NCI-H2029 treated with DMSO at 0.1 percent for 48 hours (cell line): Measurements from ENCODE around the gene SFRP5.

Experiments
- DNase-seq: peaks from one replicate; lab custom pipeline; 2025; lab: John Stamatoyannopoulos, UW

Gene SFRP5

GRCh38 chr10:97736902-97737769, 34.7 kb downstream of the SFRP5 start, which contains the start of gene ZFYVE27:
Gene ZFYVE27, plus strand, starts transcription at chr10:97737128. Its CDS starts 1,350 bp downstream, at chr10:97738478.
- peak; percentile 15 for DNase-seq

GRCh38 chr10:97736403-97736901, 35.3 kb downstream of the SFRP5 start:
- no peak for DNase-seq

- no peak for DNase-seq
Measured at GRCh38 chr10:97734021-97734420, 37.8 kb downstream of the SFRP5 start.

GRCh38 chr10:97733256-97733655, 38.5 kb downstream of the SFRP5 start:
- DNase-seq, result no peak

GRCh38 chr10:97732052-97732359, 39.8 kb downstream of the SFRP5 start:
- no peak for DNase-seq

- peak; percentile 17 for DNase-seq
Measured at GRCh38 chr10:97731346-97732051, 40.3 kb downstream of the SFRP5 start.

GRCh38 chr10:97729014-97729413, 42.8 kb downstream of the SFRP5 start:
- DNase-seq, result no peak

GRCh38 chr10:97726636-97727178, 45.1 kb downstream of the SFRP5 start:
- no peak for DNase-seq

- no peak for DNase-seq
Measured at GRCh38 chr10:97724341-97724941, 47.4 kb downstream of the SFRP5 start.

- no peak for DNase-seq
Measured at GRCh38 chr10:97723001-97723400, 48.8 kb downstream of the SFRP5 start.

GRCh38 chr10:97721871-97722780, 49.7 kb downstream of the SFRP5 start:
- no peak for DNase-seq

- DNase-seq, result no peak
Measured at GRCh38 chr10:97719602-97720001, 52.2 kb downstream of the SFRP5 start.

- no peak for DNase-seq
Measured at GRCh38 chr10:97718659-97719142, 53.1 kb downstream of the SFRP5 start.

- DNase-seq, result no peak
Measured at GRCh38 chr10:97718178-97718577, 53.6 kb downstream of the SFRP5 start.

- no peak for DNase-seq
Measured at GRCh38 chr10:97717627-97718026, 54.2 kb downstream of the SFRP5 start.
